SK-N-SH (cell line): ENCODE measurements around the gene IL4R. TPM values are rescaled to one million over a fixed set of nuclear protein-coding genes. Genes with fewer than 3 reads are reported as not detected.

ENCODE experiments used
- CTCF ChIA-PET: fragments of 300-600, 350-600 bp; formaldehyde crosslinking; extraction: SDS; loops from one replicate; lab custom pipeline; 2021; lab: Yijun Ruan, JAX
- POLR2A ChIA-PET: fragments of 350-600 bp; sonication (Branson Sonifier 250); formaldehyde crosslinking; extraction: SDS; loops from one replicate; lab custom pipeline; 2020; ENCODE audit warnings: antibody characterized with exemption, inconsistent platforms; lab: Yijun Ruan, JAX
- DNase-seq: peaks from one replicate; pipeline ENCODE4 v3.0.0; 2012
- H2AFZ ChIP-seq: fragments of 200-600 bp; sonication (generic); 2 replicates; pipeline ENCODE4 v1.8.1; 2016; ENCODE audit warnings: antibody characterized with exemption, mild to moderate bottlenecking, low read depth
- H3F3A ChIP-seq: fragments of 200-600 bp; sonication (generic); replicated peaks from 2 replicates; pipeline ENCODE3; 2016; ENCODE audit warnings: antibody characterized with exemption, mild to moderate bottlenecking; ENCODE audit not compliant: insufficient read depth
- H3K27ac ChIP-seq, 2 experiments: fragments of 200-500 bp in 1 of 2; fragments of 200-600 bp in 1 of 2; sonication (Bioruptor generic) in 1 of 2; sonication (generic), shearing (Covaris generic) in 1 of 2; 2 replicates each; pipeline versions ENCODE4 v1.5.1 to v1.6.1; 2014 to 2016; ENCODE audit warnings: low read depth in 2 of 2, inconsistent platforms in 1 of 2, low read length in 1 of 2, mild to moderate bottlenecking in 1 of 2, mixed read lengths in 1 of 2
- H3K27me3 ChIP-seq: fragments of 200-600 bp; sonication (generic), shearing (Covaris generic); 2 replicates; pipeline ENCODE4 v1.6.1; 2016; ENCODE audit warnings: mixed run types; ENCODE audit not compliant: insufficient read depth
- H3K36me3 ChIP-seq, 2 experiments: fragments of 200-500 bp in 1 of 2; fragments of 200-600 bp in 1 of 2; sonication (Bioruptor generic) in 1 of 2; sonication (generic) in 1 of 2; replicated peaks in 1 of 2; 2 replicates each; pipeline versions ENCODE3 to v1.5.1; 2014 to 2016; ENCODE audit warnings: low read length in 1 of 2, mild to moderate bottlenecking in 1 of 2; ENCODE audit not compliant: insufficient read depth in 2 of 2, control insufficient read depth in 1 of 2
- H3K4me1 ChIP-seq, 2 experiments: fragments of 200-500 bp in 1 of 2; fragments of 200-600 bp in 1 of 2; sonication (Bioruptor generic) in 1 of 2; sonication (generic), shearing (Covaris generic) in 1 of 2; 2 replicates each; pipeline versions ENCODE4 v1.5.1 to v1.6.1; 2014 to 2016; ENCODE audit warnings: low read depth in 1 of 2, low read length in 1 of 2, mixed run types in 1 of 2; ENCODE audit not compliant: insufficient read depth in 2 of 2, control insufficient read depth in 1 of 2
- H3K4me2 ChIP-seq: fragments of 200-600 bp; sonication (generic), shearing (Covaris generic); 2 replicates; pipeline ENCODE4 v1.6.1; 2017; ENCODE audit warnings: mixed run types
- H3K4me3 ChIP-seq, 2 experiments: fragments of 200-500 bp in 1 of 2; fragments of 200-600 bp in 1 of 2; sonication (Bioruptor generic) in 1 of 2; sonication (generic), shearing (Covaris generic) in 1 of 2; 2 replicates each; pipeline versions ENCODE4 v1.5.1 to v1.8.1; 2014 to 2016; ENCODE audit warnings: low read depth in 2 of 2, inconsistent platforms in 1 of 2, low read length in 1 of 2, mild to moderate bottlenecking in 1 of 2, mixed read lengths in 1 of 2, moderate library complexity in 1 of 2
- H3K79me2 ChIP-seq: fragments of 200-600 bp; sonication (generic); 2 replicates; pipeline ENCODE4 v1.8.1; 2017; ENCODE audit warnings: mild to moderate bottlenecking; ENCODE audit not compliant: insufficient read depth
- H3K9ac ChIP-seq: fragments of 200-600 bp; sonication (generic); 2 replicates; pipeline ENCODE4 v1.6.1; 2017; ENCODE audit warnings: mixed run types
- H3K9me2 ChIP-seq: fragments of 200-600 bp; sonication (generic); 2 replicates; pipeline ENCODE4 v1.6.1; 2017; ENCODE audit warnings: mixed run types
- H3K9me3 ChIP-seq: fragments of 200-600 bp; sonication (generic); 2 replicates; pipeline ENCODE4 v1.6.1; 2017; ENCODE audit warnings: mixed run types, mild to moderate bottlenecking, moderate library complexity
- H4K20me1 ChIP-seq: fragments of 200-600 bp; sonication (generic); 2 replicates; pipeline ENCODE4 v1.6.1; 2017; ENCODE audit warnings: mild to moderate bottlenecking, mixed run types; ENCODE audit not compliant: insufficient read depth
- ELF1 ChIP-seq: IDR thresholded peaks from 2 replicates; pipeline ENCODE4 v1.4.0; 2012
- EP300 ChIP-seq, 2 experiments: IDR thresholded peaks; 2 replicates each; pipeline versions ENCODE4 v1.4.0 to v1.6.1; 2012; ENCODE audit warnings: borderline replicate concordance in 1 of 2, low read depth in 1 of 2, low read length in 1 of 2
- EZH2phosphoT487 ChIP-seq: fragments of 200-600 bp; sonication (generic); IDR thresholded peaks from 2 replicates; pipeline ENCODE4 v1.6.1; 2017; ENCODE audit warnings: low read depth, mixed run types, mild to moderate bottlenecking, antibody characterized with exemption, moderate library complexity, borderline replicate concordance
- GABPA ChIP-seq: IDR thresholded peaks from 2 replicates; pipeline ENCODE4 v1.4.0; 2012; ENCODE audit warnings: low read depth, mild to moderate bottlenecking
- JUND ChIP-seq: IDR thresholded peaks from 2 replicates; pipeline ENCODE4 v1.4.0; 2012
- NRF1 ChIP-seq: IDR thresholded peaks from 2 replicates; pipeline ENCODE4 v1.6.1; 2012; ENCODE audit warnings: low read depth, mild to moderate bottlenecking, low read length
- RAD21 ChIP-seq: IDR thresholded peaks from 2 replicates; pipeline ENCODE4 v1.6.1; 2012; ENCODE audit warnings: mild to moderate bottlenecking, low read length
- RFX5 ChIP-seq: IDR thresholded peaks from 2 replicates; pipeline ENCODE4 v1.6.1; 2012; ENCODE audit warnings: mild to moderate bottlenecking, improper control_type of control experiment, low read length
- RXRA ChIP-seq: IDR thresholded peaks from 2 replicates; pipeline ENCODE4 v1.4.0; 2012; ENCODE audit warnings: low read depth, mild to moderate bottlenecking, borderline replicate concordance
- SIN3A ChIP-seq: IDR thresholded peaks from 2 replicates; pipeline ENCODE4 v1.6.1; 2012; ENCODE audit warnings: low read depth, mild to moderate bottlenecking, low read length, moderate library complexity, borderline replicate concordance
- TCF12 ChIP-seq: IDR thresholded peaks from 2 replicates; pipeline ENCODE4 v1.4.0; 2012
- TEAD4 ChIP-seq: IDR thresholded peaks from 2 replicates; pipeline ENCODE4 v1.4.0; 2012; ENCODE audit warnings: mild to moderate bottlenecking, borderline replicate concordance; ENCODE audit not compliant: insufficient read depth
- WGBS: methylation state at CpG from one replicate; pipeline ENCODE4 v1.1.6; 2017; ENCODE audit warnings: low lambda C conversion rate; 5-methylcytosine and 5-hydroxymethylcytosine counted together
- polyA plus RNA-seq, 3 experiments: library from polyadenylated mRNA; depleted of rRNA; stranded (reverse); fragments of >200 nt; gene quantifications; 2 replicates each; pipeline ENCODE4 v1.2.3, GENCODE V29; 2012
- TF ChIP-seq, protein P1 (sequence below): IDR thresholded peaks from 2 replicates; pipeline ENCODE4 v1.6.1; 2012; ENCODE audit warnings: mild to moderate bottlenecking, low read depth, low read length, moderate library complexity
- TF ChIP-seq, protein P2 (sequence below): fragments of 200-600 bp; sonication (generic); IDR thresholded peaks from 2 replicates; pipeline ENCODE4 v1.6.1; 2017; ENCODE audit warnings: antibody characterized with exemption, mild to moderate bottlenecking, moderate library complexity
- TF ChIP-seq, protein P3 (sequence below): IDR thresholded peaks from 2 replicates; pipeline ENCODE4 v1.4.0; 2012; ENCODE audit warnings: low read depth
- TF ChIP-seq, protein P4 (sequence below): fragments of 150-350 bp; IDR thresholded peaks from 2 replicates; pipeline ENCODE4 v1.6.1; 2017; ENCODE audit warnings: antibody characterized with exemption, low read length, low read depth, borderline replicate concordance
- TF ChIP-seq, protein P5 (sequence below): IDR thresholded peaks from 2 replicates; pipeline ENCODE4; 2012

Gene IL4R
- polyA plus RNA-seq, 1 of the 3 experiments (the other 2 are of a cell fraction) = 16.1 TPM

DNA sequence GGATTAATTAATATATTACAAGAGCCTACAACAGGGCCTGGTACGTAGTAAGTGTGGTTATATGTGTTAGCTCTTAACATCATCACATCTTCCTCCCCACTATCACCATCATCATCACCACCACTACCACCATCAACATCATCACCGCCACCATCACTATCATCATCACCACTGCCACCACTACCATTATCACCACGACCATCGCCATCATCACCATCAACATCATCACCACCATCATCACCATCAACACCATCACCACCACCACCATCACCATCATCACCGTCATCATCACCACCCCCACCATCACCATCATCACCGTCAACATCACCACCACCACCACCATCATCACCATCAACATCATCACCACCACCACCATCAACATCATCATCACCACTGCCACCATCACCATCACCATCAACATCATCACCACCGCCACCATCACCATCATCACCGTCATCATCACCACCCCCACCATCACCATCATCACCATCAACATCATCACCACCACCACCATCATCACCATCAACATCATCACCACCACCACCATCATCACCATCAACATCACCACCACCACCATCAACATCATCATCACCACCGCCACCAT lies 7.8 kb upstream of the IL4R start:
- H4K20me1 ChIP-seq = no peaks in the 10 kb centered on the region
- no peak for DNase-seq
- H3K4me2 ChIP-seq = no peak overlapping the region
- POLR2A ChIA-PET = interaction anchor here (1.2 kb wide), 1 partner anchor 38 kb away, joined by 3 read pairs; the partner anchor contains the start of gene NSMCE1
- peaks cover 3% of the 10 kb centered on the region for H3F3A ChIP-seq
- H3K9ac ChIP-seq = no peak overlapping the region
- H3K27me3 ChIP-seq = no peaks in the 10 kb centered on the region
- no peak overlapping the region for H3K27ac ChIP-seq
- no peaks in the 10 kb centered on the region for H3K9me2 ChIP-seq
- CTCF ChIA-PET = interaction anchor here (0.6 kb wide), 1 partner anchor 62 kb away, joined by 3 read pairs; no protein-coding TSS in a partner anchor
- H2AFZ ChIP-seq = no peak overlapping the region
- H3K36me3 ChIP-seq = no peaks in the 10 kb centered on the region
- WGBS = 82% methylated on average over 9 of the region's 9 CpGs
- TF ChIP-seq EP300 (IDR thresholded peaks at IDR 0.05; ENCODE audit: borderline replicate concordance in 1 of 2, low read depth in 1 of 2, low read length in 1 of 2) = no peak
- TF ChIP-seq, protein P1, sequence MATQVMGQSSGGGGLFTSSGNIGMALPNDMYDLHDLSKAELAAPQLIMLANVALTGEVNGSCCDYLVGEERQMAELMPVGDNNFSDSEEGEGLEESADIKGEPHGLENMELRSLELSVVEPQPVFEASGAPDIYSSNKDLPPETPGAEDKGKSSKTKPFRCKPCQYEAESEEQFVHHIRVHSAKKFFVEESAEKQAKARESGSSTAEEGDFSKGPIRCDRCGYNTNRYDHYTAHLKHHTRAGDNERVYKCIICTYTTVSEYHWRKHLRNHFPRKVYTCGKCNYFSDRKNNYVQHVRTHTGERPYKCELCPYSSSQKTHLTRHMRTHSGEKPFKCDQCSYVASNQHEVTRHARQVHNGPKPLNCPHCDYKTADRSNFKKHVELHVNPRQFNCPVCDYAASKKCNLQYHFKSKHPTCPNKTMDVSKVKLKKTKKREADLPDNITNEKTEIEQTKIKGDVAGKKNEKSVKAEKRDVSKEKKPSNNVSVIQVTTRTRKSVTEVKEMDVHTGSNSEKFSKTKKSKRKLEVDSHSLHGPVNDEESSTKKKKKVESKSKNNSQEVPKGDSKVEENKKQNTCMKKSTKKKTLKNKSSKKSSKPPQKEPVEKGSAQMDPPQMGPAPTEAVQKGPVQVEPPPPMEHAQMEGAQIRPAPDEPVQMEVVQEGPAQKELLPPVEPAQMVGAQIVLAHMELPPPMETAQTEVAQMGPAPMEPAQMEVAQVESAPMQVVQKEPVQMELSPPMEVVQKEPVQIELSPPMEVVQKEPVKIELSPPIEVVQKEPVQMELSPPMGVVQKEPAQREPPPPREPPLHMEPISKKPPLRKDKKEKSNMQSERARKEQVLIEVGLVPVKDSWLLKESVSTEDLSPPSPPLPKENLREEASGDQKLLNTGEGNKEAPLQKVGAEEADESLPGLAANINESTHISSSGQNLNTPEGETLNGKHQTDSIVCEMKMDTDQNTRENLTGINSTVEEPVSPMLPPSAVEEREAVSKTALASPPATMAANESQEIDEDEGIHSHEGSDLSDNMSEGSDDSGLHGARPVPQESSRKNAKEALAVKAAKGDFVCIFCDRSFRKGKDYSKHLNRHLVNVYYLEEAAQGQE = no peak
- TF ChIP-seq TEAD4 = no peak
- TF ChIP-seq, protein P2, sequence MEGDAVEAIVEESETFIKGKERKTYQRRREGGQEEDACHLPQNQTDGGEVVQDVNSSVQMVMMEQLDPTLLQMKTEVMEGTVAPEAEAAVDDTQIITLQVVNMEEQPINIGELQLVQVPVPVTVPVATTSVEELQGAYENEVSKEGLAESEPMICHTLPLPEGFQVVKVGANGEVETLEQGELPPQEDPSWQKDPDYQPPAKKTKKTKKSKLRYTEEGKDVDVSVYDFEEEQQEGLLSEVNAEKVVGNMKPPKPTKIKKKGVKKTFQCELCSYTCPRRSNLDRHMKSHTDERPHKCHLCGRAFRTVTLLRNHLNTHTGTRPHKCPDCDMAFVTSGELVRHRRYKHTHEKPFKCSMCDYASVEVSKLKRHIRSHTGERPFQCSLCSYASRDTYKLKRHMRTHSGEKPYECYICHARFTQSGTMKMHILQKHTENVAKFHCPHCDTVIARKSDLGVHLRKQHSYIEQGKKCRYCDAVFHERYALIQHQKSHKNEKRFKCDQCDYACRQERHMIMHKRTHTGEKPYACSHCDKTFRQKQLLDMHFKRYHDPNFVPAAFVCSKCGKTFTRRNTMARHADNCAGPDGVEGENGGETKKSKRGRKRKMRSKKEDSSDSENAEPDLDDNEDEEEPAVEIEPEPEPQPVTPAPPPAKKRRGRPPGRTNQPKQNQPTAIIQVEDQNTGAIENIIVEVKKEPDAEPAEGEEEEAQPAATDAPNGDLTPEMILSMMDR = no peak
- no peak for TF ChIP-seq GABPA
- TF ChIP-seq, protein P3, sequence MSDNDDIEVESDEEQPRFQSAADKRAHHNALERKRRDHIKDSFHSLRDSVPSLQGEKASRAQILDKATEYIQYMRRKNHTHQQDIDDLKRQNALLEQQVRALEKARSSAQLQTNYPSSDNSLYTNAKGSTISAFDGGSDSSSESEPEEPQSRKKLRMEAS = no peak
- no peak for TF ChIP-seq JUND
- no peak for TF ChIP-seq SIN3A
- no peak for TF ChIP-seq ELF1
- TF ChIP-seq, protein P4, sequence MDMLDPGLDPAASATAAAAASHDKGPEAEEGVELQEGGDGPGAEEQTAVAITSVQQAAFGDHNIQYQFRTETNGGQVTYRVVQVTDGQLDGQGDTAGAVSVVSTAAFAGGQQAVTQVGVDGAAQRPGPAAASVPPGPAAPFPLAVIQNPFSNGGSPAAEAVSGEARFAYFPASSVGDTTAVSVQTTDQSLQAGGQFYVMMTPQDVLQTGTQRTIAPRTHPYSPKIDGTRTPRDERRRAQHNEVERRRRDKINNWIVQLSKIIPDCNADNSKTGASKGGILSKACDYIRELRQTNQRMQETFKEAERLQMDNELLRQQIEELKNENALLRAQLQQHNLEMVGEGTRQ = no peak
- no peak for TF ChIP-seq TCF12
- TF ChIP-seq, protein P5, sequence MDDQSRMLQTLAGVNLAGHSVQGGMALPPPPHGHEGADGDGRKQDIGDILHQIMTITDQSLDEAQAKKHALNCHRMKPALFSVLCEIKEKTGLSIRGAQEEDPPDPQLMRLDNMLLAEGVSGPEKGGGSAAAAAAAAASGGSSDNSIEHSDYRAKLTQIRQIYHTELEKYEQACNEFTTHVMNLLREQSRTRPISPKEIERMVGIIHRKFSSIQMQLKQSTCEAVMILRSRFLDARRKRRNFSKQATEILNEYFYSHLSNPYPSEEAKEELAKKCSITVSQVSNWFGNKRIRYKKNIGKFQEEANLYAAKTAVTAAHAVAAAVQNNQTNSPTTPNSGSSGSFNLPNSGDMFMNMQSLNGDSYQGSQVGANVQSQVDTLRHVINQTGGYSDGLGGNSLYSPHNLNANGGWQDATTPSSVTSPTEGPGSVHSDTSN = no peak
- TF ChIP-seq RXRA = no peak
- no peak for TF ChIP-seq RFX5
- no peak for TF ChIP-seq NRF1
- TF ChIP-seq EZH2phosphoT487 = no peak
- TF ChIP-seq RAD21 = no peak
- H3K4me3 ChIP-seq = no peak overlapping the region
- H3K4me1 ChIP-seq = no peaks in the 10 kb centered on the region
- no peaks in the 10 kb centered on the region for H3K79me2 ChIP-seq
- H3K9me3 ChIP-seq = peaks cover 6% of the 10 kb centered on the region; the same call in 1 of the 2 replicates
